ENCODE data around the gene CMTM1. TPM values are rescaled to one million over a fixed set of nuclear protein-coding genes. Genes with fewer than 3 reads are reported as not detected.

Gene CMTM1
- total and polyA plus RNA-seq, 2 experiments from 2014 or later: 1.4 to 1.9 TPM

GRCh38 chr16:66592241-66592640 lies 26.0 kb downstream of the CMTM1 start (continued):
- TF ChIP-seq ZNF462 (CRISPR knock-in tag; IDR thresholded peaks at IDR 0.05): no peak

GRCh38 chr16:66592814-66593213 lies 26.6 kb downstream of the CMTM1 start:
- Mint-ChIP-seq H3K9me3 (no peaks in the 10 kb centered on the region), H3K4me1 (peaks cover 13% of the 10 kb centered on the region; the same call in 2 of the 3 replicates), H3K36me3 (ENCODE audit: low read depth) (no peaks in the 10 kb centered on the region), H3K27ac (no peak overlapping the region), H3K27me3 (ENCODE audit: insufficient read depth, low read depth, poor library complexity) (peaks cover 11% of the 10 kb centered on the region), H3K4me3 (no peak overlapping the region)
- Histone ChIP-seq H3K4me2 (no peak overlapping the region), H3K4me1 (ENCODE audit: insufficient read depth) (peaks cover 3% of the 10 kb centered on the region; the same call in 1 of the 2 replicates), H3K27ac (ENCODE audit: low read depth) (no peak overlapping the region), H3K79me2 (replicated peaks; ENCODE audit: insufficient read depth) (no peaks in the 10 kb centered on the region), H4K20me1 (replicated peaks; ENCODE audit: insufficient read depth) (no peaks in the 10 kb centered on the region), H3K9me2 (ENCODE audit: insufficient read depth) (no peaks in the 10 kb centered on the region), H2AFZ (no peak overlapping the region), H3K27me3 (ENCODE audit: insufficient read depth) (no peaks in the 10 kb centered on the region), H3F3A (replicated peaks; ENCODE audit: low read depth) (no peaks in the 10 kb centered on the region), H3K36me3 (ENCODE audit: insufficient read depth) (no peaks in the 10 kb centered on the region), H3K4me3 (no peak overlapping the region)
- no peak for ATAC-seq
- no peak for DNase-seq (ENCODE audit: low spot score)
- no peak for TF ChIP-seq NANOG (IDR thresholded peaks at IDR 0.05; ENCODE audit: borderline replicate concordance)
- TF ChIP-seq EZH2 (IDR thresholded peaks at IDR 0.05; ENCODE audit: low read depth, unreplicated experiment): no peak
- TF ChIP-seq ZNF114 (CRISPR knock-in tag; IDR thresholded peaks at IDR 0.05): no peak
- TF ChIP-seq CREB1 (CRISPR knock-in tag; IDR thresholded peaks at IDR 0.05; ENCODE audit: low read depth): no peak
- TF ChIP-seq ZNF462 (CRISPR knock-in tag; IDR thresholded peaks at IDR 0.05): no peak
- TF ChIP-seq EZH2phosphoT487 (IDR thresholded peaks at IDR 0.05; ENCODE audit: unreplicated experiment): no peak
- no peak for TF ChIP-seq JUNB (IDR thresholded peaks at IDR 0.05; ENCODE audit: unreplicated experiment)
